HEK293 (cell line): ENCODE results near the gene DPYSL3.

Experiments used
- CTCF ChIA-PET: fragments of 350-600 bp; formaldehyde crosslinking; extraction: SDS; loops from one replicate; lab custom pipeline; 2021; ENCODE audit warnings: antibody characterized with exemption; lab: Yijun Ruan, JAX
- POLR2A ChIA-PET: fragments of 300-600 bp; formaldehyde crosslinking; extraction: SDS; loops from one replicate; lab custom pipeline; 2020; ENCODE audit warnings: antibody characterized with exemption, inconsistent platforms; lab: Yijun Ruan, JAX
- H3K27ac ChIP-seq: fragments of 200-500 bp; sonication (Bioruptor generic); 2 replicates; pipeline ENCODE4 v1.5.1; 2014; ENCODE audit warnings: low read depth, low read length, control low read depth, inconsistent platforms; ENCODE audit errors: extremely low read depth
- H3K36me3 ChIP-seq, 2 experiments: fragments of 200-500 bp in 1 of 2; sonication (Bioruptor generic) in 1 of 2; 1 replicate in 1 of 2; 2 replicates in 1 of 2; pipeline ENCODE4 v1.5.1; 2014 to 2017; ENCODE audit warnings: inconsistent platforms in 2 of 2, low read length in 2 of 2; ENCODE audit not compliant: control insufficient read depth in 2 of 2, insufficient read depth in 1 of 2
- H3K4me1 ChIP-seq: fragments of 200-500 bp; sonication (Bioruptor generic); 2 replicates; pipeline ENCODE4 v1.5.1; 2014; ENCODE audit warnings: mild to moderate bottlenecking, low read length, inconsistent platforms; ENCODE audit not compliant: control insufficient read depth, insufficient read depth
- H3K4me3 ChIP-seq: 2 replicates; pipeline ENCODE4 v1.5.1; 2011; ENCODE audit warnings: low read depth, mild to moderate bottlenecking, control low read depth, low read length, moderate library complexity
- H3K9me3 ChIP-seq: fragments of 200-500 bp; sonication (Bioruptor generic); 2 replicates; pipeline ENCODE4 v1.5.1; 2014; ENCODE audit warnings: low read depth, low read length, inconsistent platforms; ENCODE audit not compliant: control insufficient read depth, insufficient read depth
- ATF2 ChIP-seq: fragments of 450-650 bp; formaldehyde crosslinking; IDR thresholded peaks from 2 replicates; pipeline ENCODE4 v1.5.1; 2016; ENCODE audit warnings: missing biosample characterization, missing genetic modification characterization, low read depth
- BCL11B ChIP-seq: fragments of 450-650 bp; formaldehyde crosslinking; IDR thresholded peaks from 2 replicates; pipeline ENCODE4 v1.5.1; 2016; ENCODE audit warnings: low read depth, missing biosample characterization, missing genetic modification characterization
- KLF16 ChIP-seq: fragments of 450-650 bp; formaldehyde crosslinking; IDR thresholded peaks from 2 replicates; pipeline ENCODE4 v1.5.1; 2017; ENCODE audit warnings: missing biosample characterization, missing genetic modification characterization
- KLF8 ChIP-seq: fragments of 450-650 bp; formaldehyde crosslinking; IDR thresholded peaks from 2 replicates; pipeline ENCODE4 v1.5.1; 2016; ENCODE audit warnings: missing biosample characterization, missing genetic modification characterization
- OSR2 ChIP-seq: fragments of 450-650 bp; formaldehyde crosslinking; IDR thresholded peaks from 2 replicates; pipeline ENCODE4 v1.5.1; 2016; ENCODE audit warnings: missing biosample characterization, missing genetic modification characterization
- PRDM6 ChIP-seq: fragments of 450-650 bp; formaldehyde crosslinking; IDR thresholded peaks from 2 replicates; pipeline ENCODE4 v1.5.1; 2017; ENCODE audit warnings: missing biosample characterization, missing genetic modification characterization
- ZBTB20 ChIP-seq: fragments of 450-650 bp; formaldehyde crosslinking; IDR thresholded peaks from 2 replicates; pipeline ENCODE4 v1.5.1; 2016; ENCODE audit warnings: missing biosample characterization, missing genetic modification characterization
- ZFP3 ChIP-seq: fragments of 450-650 bp; formaldehyde crosslinking; IDR thresholded peaks from 2 replicates; pipeline ENCODE4 v1.5.1; 2016; ENCODE audit warnings: low read depth, missing biosample characterization, missing genetic modification characterization
- ZNF2 ChIP-seq: fragments of 450-650 bp; formaldehyde crosslinking; IDR thresholded peaks from 2 replicates; pipeline ENCODE4 v1.5.1; 2016; ENCODE audit warnings: missing biosample characterization, missing genetic modification characterization
- ZNF23 ChIP-seq: fragments of 450-650 bp; formaldehyde crosslinking; IDR thresholded peaks from 2 replicates; pipeline ENCODE4 v1.5.1; 2016; ENCODE audit warnings: missing biosample characterization, missing genetic modification characterization, borderline replicate concordance
- ZNF311 ChIP-seq: fragments of 450-650 bp; formaldehyde crosslinking; IDR thresholded peaks from 2 replicates; pipeline ENCODE4 v1.5.1; 2017; ENCODE audit warnings: missing biosample characterization, missing genetic modification characterization, borderline replicate concordance
- ZNF404 ChIP-seq: fragments of 450-650 bp; formaldehyde crosslinking; IDR thresholded peaks from 2 replicates; pipeline ENCODE4 v1.5.1; 2017; ENCODE audit warnings: missing biosample characterization, missing genetic modification characterization
- ZNF426 ChIP-seq: fragments of 450-650 bp; formaldehyde crosslinking; IDR thresholded peaks from 2 replicates; pipeline ENCODE4 v1.5.1; 2017; ENCODE audit warnings: missing biosample characterization, missing genetic modification characterization, mild to moderate bottlenecking, inconsistent platforms, moderate library complexity
- ZNF555 ChIP-seq: fragments of 450-650 bp; formaldehyde crosslinking; conservative IDR thresholded peaks from 2 replicates; pipeline ENCODE4 v1.5.1; 2017; ENCODE audit warnings: missing biosample characterization, mild to moderate bottlenecking, missing genetic modification characterization, inconsistent platforms
- ZNF585B ChIP-seq: fragments of 450-650 bp; formaldehyde crosslinking; IDR thresholded peaks from 2 replicates; pipeline ENCODE4 v1.5.1; 2016; ENCODE audit warnings: missing biosample characterization, missing genetic modification characterization
- ZNF596 ChIP-seq: fragments of 450-650 bp; IDR thresholded peaks from 2 replicates; pipeline ENCODE4 v1.5.0; 2018; ENCODE audit warnings: missing biosample characterization, mild to moderate bottlenecking, missing genetic modification characterization, moderate library complexity
- ZNF639 ChIP-seq: fragments of 450-650 bp; formaldehyde crosslinking; IDR thresholded peaks from 2 replicates; pipeline ENCODE4 v1.5.1; 2016; ENCODE audit warnings: missing biosample characterization, missing genetic modification characterization
- ZNF654 ChIP-seq: fragments of 450-650 bp; formaldehyde crosslinking; IDR thresholded peaks from 2 replicates; pipeline ENCODE4 v1.5.1; 2016; ENCODE audit warnings: low read depth, missing biosample characterization, missing genetic modification characterization
- ZNF660 ChIP-seq: fragments of 450-650 bp; IDR thresholded peaks from 2 replicates; pipeline ENCODE4 v1.5.1; 2018; ENCODE audit warnings: missing biosample characterization, mild to moderate bottlenecking, missing genetic modification characterization
- ZNF677 ChIP-seq: fragments of 450-650 bp; IDR thresholded peaks from 2 replicates; pipeline ENCODE4 v1.5.0; 2018; ENCODE audit warnings: missing biosample characterization, mild to moderate bottlenecking, missing genetic modification characterization, moderate library complexity
- ZNF76 ChIP-seq: fragments of 450-650 bp; formaldehyde crosslinking; IDR thresholded peaks from 2 replicates; pipeline ENCODE4; 2016; ENCODE audit warnings: low read depth, missing biosample characterization, missing genetic modification characterization, borderline replicate concordance
- ZNF785 ChIP-seq: fragments of 450-650 bp; formaldehyde crosslinking; IDR thresholded peaks from 2 replicates; pipeline ENCODE4 v1.5.1; 2016; ENCODE audit warnings: missing biosample characterization, missing genetic modification characterization
- ZNF792 ChIP-seq: fragments of 450-650 bp; formaldehyde crosslinking; IDR thresholded peaks from 2 replicates; pipeline ENCODE4 v1.5.1; 2016; ENCODE audit warnings: missing biosample characterization, missing genetic modification characterization
- ZSCAN16 ChIP-seq: fragments of 450-650 bp; formaldehyde crosslinking; IDR thresholded peaks from 2 replicates; pipeline ENCODE4 v1.5.1; 2016; ENCODE audit warnings: missing biosample characterization, missing genetic modification characterization
- TF ChIP-seq, protein P1 (sequence below): fragments of 450-650 bp; formaldehyde crosslinking; IDR thresholded peaks from 2 replicates; pipeline ENCODE4; 2016; ENCODE audit warnings: missing biosample characterization, missing genetic modification characterization

DPYSL3 gene

GRCh38 chr5:147390654-147391225 lies 119.1 kb downstream of the DPYSL3 start (continued):
- TF ChIP-seq KLF16 (tag by site-specific recombination) (no peak), ZNF555 (tag by site-specific recombination) (no peak), ZNF792 (no peak), ZNF426 (no peak), OSR2 (no peak), PRDM6 (tag by site-specific recombination) (no peak), ZNF311 (no peak), ZSCAN16 (tag by site-specific recombination) (no peak)

DNA sequence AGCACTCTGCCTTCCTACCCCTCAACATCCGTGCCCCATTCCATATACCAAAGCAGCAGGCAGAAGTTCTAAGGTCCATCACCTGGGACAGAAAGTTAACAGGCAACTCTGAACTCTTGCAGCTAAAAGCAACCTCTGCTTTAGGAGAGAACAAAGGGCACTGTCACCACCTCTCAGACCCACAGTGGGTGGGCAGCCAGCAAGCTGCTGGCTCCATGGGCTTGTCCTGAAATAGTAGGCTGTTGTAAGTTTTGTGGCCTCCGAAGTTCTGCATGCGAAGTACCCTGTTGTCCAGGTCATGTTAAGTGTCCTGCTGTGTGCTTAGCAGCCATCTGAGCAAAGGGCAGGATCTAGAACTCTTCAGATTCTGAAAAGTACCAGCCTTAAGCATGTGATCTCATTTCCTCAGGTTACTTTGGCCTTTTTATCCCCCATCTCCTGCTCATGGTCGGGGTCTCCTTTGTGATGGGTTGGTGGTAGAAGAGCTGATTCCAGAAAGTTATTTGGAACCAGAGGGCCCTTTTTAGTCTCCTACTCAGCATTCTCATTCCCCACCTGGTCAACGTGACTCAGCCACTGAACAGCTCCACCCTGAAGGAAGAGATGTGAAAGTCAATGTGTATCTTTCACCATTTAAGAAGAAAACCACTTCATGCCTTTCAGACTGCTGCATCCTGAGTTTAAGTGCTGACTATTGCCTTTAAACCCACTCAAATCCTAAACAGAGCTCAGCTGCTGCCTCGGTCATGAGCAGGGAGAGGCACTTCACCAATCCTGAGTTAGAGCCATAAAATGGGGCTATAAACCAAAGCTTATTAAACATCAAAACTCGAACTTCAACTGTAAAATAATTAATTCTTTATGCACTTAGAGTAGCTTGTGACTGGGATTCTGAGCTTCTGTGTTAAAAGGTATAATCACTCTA lies 121.4 kb downstream of the DPYSL3 start:
- peaks cover 0 to under 1% of the 10 kb centered on the region in 2 experiments; a peak in 1 of 3 replicates for H3K36me3 ChIP-seq
- ChIA-PET CTCF (interaction anchor here (0.6 to 1.4 kb wide), 3 partner anchors 18 to 200 kb away, joined by 3 to 7 read pairs (median 4); no protein-coding TSS in a partner anchor), POLR2A (no interaction called here)
- TF ChIP-seq ZNF76 (no peak), ZNF792 (no peak), ZNF785 (no peak), ATF2 (tag by site-specific recombination) (no peak), ZBTB20 (tag by site-specific recombination) (no peak), ZNF2 (no peak), ZFP3 (no peak), ZNF596 (tag by site-specific recombination) (no peak), ZNF639 (no peak), BCL11B (tag by site-specific recombination) (no peak), ZNF23 (tag by site-specific recombination) (no peak), ZNF404 (tag by site-specific recombination) (no peak), ZNF585B (tag by site-specific recombination) (no peak), ZNF660 (tag by site-specific recombination) (no peak), ZNF654 (tag by site-specific recombination) (no peak), ZNF677 (no peak), KLF8 (tag by site-specific recombination) (no peak)
- TF ChIP-seq, protein P1, sequence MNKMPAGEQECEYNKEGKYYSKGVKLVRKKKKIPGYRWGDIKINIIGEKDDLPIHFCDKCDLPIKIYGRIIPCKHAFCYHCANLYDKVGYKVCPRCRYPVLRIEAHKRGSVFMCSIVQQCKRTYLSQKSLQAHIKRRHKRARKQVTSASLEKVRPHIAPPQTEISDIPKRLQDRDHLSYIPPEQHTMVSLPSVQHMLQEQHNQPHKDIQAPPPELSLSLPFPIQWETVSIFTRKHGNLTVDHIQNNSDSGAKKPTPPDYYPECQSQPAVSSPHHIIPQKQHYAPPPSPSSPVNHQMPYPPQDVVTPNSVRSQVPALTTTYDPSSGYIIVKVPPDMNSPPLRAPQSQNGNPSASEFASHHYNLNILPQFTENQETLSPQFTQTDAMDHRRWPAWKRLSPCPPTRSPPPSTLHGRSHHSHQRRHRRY (tag by site-specific recombination) = no peak
- TF ChIP-seq, all 188 proteins: peak for 0
- Histone ChIP-seq H3K4me3 (no peak overlapping the region), H3K27ac (no peak overlapping the region), H3K9me3 (no peaks in the 10 kb centered on the region), H3K4me1 (no peaks in the 10 kb centered on the region)
